ENCODE data around the gene RALGAPA1.

GRCh38 chr14:35534873-35535482 is 274.1 kb downstream of the RALGAPA1 start:
- TF ChIP-seq CTCF (IDR thresholded peaks at IDR 0.05) (no peak), POLR2A (IDR thresholded peaks at IDR 0.05) (no peak)
